ENCODE data around the gene IQCF5. TPM values are rescaled to one million over a fixed set of nuclear protein-coding genes. Genes with fewer than 3 reads are reported as not detected.

The IQCF5 gene
- total RNA-seq, 1 experiment from 2014 or later: not detected

DNA sequence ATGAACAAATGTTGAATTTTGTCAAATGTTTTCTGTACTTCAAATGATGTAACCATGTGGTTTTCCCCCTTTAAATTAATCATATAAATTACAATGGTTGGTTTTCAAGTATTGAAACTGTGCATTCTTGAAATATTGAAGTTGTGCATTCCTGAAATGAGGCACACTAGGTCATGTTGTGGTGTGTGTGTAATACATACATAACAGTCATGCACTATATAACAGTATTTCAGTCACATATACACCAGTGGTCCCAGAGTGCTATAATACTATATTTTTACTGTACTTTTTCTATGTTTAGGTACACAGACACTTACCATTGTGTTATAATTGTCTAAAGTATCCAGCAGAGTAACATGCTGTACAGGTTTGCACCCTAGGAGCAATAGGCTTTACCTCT lies 11.0 kb upstream of the IQCF5 start (continued):
- TF ChIP-seq, protein P1, sequence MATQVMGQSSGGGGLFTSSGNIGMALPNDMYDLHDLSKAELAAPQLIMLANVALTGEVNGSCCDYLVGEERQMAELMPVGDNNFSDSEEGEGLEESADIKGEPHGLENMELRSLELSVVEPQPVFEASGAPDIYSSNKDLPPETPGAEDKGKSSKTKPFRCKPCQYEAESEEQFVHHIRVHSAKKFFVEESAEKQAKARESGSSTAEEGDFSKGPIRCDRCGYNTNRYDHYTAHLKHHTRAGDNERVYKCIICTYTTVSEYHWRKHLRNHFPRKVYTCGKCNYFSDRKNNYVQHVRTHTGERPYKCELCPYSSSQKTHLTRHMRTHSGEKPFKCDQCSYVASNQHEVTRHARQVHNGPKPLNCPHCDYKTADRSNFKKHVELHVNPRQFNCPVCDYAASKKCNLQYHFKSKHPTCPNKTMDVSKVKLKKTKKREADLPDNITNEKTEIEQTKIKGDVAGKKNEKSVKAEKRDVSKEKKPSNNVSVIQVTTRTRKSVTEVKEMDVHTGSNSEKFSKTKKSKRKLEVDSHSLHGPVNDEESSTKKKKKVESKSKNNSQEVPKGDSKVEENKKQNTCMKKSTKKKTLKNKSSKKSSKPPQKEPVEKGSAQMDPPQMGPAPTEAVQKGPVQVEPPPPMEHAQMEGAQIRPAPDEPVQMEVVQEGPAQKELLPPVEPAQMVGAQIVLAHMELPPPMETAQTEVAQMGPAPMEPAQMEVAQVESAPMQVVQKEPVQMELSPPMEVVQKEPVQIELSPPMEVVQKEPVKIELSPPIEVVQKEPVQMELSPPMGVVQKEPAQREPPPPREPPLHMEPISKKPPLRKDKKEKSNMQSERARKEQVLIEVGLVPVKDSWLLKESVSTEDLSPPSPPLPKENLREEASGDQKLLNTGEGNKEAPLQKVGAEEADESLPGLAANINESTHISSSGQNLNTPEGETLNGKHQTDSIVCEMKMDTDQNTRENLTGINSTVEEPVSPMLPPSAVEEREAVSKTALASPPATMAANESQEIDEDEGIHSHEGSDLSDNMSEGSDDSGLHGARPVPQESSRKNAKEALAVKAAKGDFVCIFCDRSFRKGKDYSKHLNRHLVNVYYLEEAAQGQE (IDR thresholded peaks at IDR 0.05; ENCODE audit: low read depth): no peak
- no peak for TF ChIP-seq ZNF274 (IDR thresholded peaks at IDR 0.05; ENCODE audit: low read depth, low read length)
- no peak for TF ChIP-seq EGR1 (IDR thresholded peaks at IDR 0.05; ENCODE audit: low read depth)
- no peak for TF ChIP-seq SIN3A (IDR thresholded peaks at IDR 0.05; ENCODE audit: low read depth)
- no peak for TF ChIP-seq SRF (IDR thresholded peaks at IDR 0.05; ENCODE audit: low read depth)
- no peak for TF ChIP-seq CEBPB (IDR thresholded peaks at IDR 0.05; ENCODE audit: low read depth)
- TF ChIP-seq SP1 (IDR thresholded peaks at IDR 0.05; ENCODE audit: low read depth): no peak

GRCh38 chr3:51879937-51880336 lies 4.5 kb upstream of the IQCF5 start:
- Histone ChIP-seq H3K79me2 (ENCODE audit: insufficient read depth, low read length) (no peaks in the 10 kb centered on the region), H3K4me3 (replicated peaks in 1 of 2; ENCODE audit: low read depth in 1 of 2, low read length in 2 of 2) (no peak overlapping the region), H3K9me2 (ENCODE audit: insufficient read depth) (no peaks in the 10 kb centered on the region), H3K27me3 (ENCODE audit: insufficient read depth, low read length) (no peaks in the 10 kb centered on the region), H3K4me1 (ENCODE audit: control insufficient read depth in 1 of 2, insufficient read depth in 2 of 2, low read length in 2 of 2) (peaks cover 0 to 5% of the 10 kb centered on the region in 2 experiments; a peak in 2 of 4 replicates), H3K9ac (ENCODE audit: low read length) (no peak overlapping the region), H3K36me3 (ENCODE audit: control insufficient read depth in 1 of 2, insufficient read depth in 2 of 2, low read length in 2 of 2) (no peaks in the 10 kb centered on the region), H3K27ac (ENCODE audit: low read depth, low read length) (no peak overlapping the region), H3K9me3 (ENCODE audit: control insufficient read depth in 1 of 2, insufficient read depth in 1 of 2, low read depth in 1 of 2, low read length in 2 of 2) (no peaks in the 10 kb centered on the region), H4K20me1 (ENCODE audit: insufficient read depth) (no peaks in the 10 kb centered on the region), H2AFZ (ENCODE audit: low read depth, low read length, poor library complexity, severe bottlenecking) (no peak overlapping the region), H3K4me2 (ENCODE audit: low read length) (no peak overlapping the region)
- BruUV-seq (replicated peaks): no TSS peak
- ChIA-PET POLR2A (no interaction called here), RAD21 (ENCODE audit: low non-redundant PET in 1 of 2, low total read pairs in 2 of 2, uncharacterized antibody in 2 of 2, unreplicated experiment in 2 of 2) (no interaction called here), CTCF (no interaction called here)
- DNase-seq (ENCODE audit: low read depth, low spot score) (no peak), ATAC-seq (no peak)
- TF ChIP-seq EGR1 (IDR thresholded peaks at IDR 0.05; ENCODE audit: low read depth) (no peak), ZNF274 (IDR thresholded peaks at IDR 0.05; ENCODE audit: low read depth, low read length) (no peak), RAD21 (IDR thresholded peaks at IDR 0.05; ENCODE audit: low read depth) (no peak), TCF7L2 (IDR thresholded peaks at IDR 0.05; ENCODE audit: borderline replicate concordance, extremely low read depth, insufficient read depth, insufficient read length) (no peak), CTCF (IDR thresholded peaks at IDR 0.05 in 2 of 3, conservative IDR thresholded peaks at IDR 0.05 in 1 of 3; ENCODE audit: borderline replicate concordance in 1 of 3, insufficient read depth in 1 of 3, low read depth in 2 of 3, low read length in 2 of 3) (no peak), CEBPB (IDR thresholded peaks at IDR 0.05; ENCODE audit: low read depth) (no peak)
- TF ChIP-seq, protein P2, sequence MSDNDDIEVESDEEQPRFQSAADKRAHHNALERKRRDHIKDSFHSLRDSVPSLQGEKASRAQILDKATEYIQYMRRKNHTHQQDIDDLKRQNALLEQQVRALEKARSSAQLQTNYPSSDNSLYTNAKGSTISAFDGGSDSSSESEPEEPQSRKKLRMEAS (IDR thresholded peaks at IDR 0.05): no peak
- intact Hi-C loops (cut with micrococcal nuclease): no loop called here
